SK-N-SH treated with all-trans-retinoic acid at 6 μM for 48 hours (cell line): ENCODE results near the gene NKD2.

ENCODE experiments used
- ATAC-seq: fragments of 200-7000 bp; cut with Tn5 transposase; 3 replicates; pipeline ENCODE4 v1.9.1; 2020; ENCODE audit warnings: mild to moderate bottlenecking, moderate library complexity
- ARNTL ChIP-seq: fragments of 450-650 bp; formaldehyde crosslinking; IDR thresholded peaks from 2 replicates; pipeline ENCODE4 v1.5.0; 2020; ENCODE audit warnings: low read depth, mild to moderate bottlenecking, moderate library complexity, borderline replicate concordance
- BACH2 ChIP-seq: fragments of 250-450 bp; sonication (Bioruptor Pico); IDR thresholded peaks from 2 replicates; pipeline ENCODE4 v1.9.0; 2021; ENCODE audit warnings: mild to moderate bottlenecking, borderline replicate concordance
- CSDC2 ChIP-seq: fragments of 250-450 bp; sonication (Bioruptor Pico); IDR thresholded peaks from 2 replicates; pipeline ENCODE4 v1.5.0; 2020; ENCODE audit warnings: mild to moderate bottlenecking, moderate library complexity
- GLIS3 ChIP-seq: fragments of 250-450 bp; sonication (Bioruptor Pico); IDR thresholded peaks from 2 replicates; pipeline ENCODE4 v1.5.0; 2020; ENCODE audit warnings: mild to moderate bottlenecking, moderate library complexity
- ISL1 ChIP-seq: fragments of 250-450 bp; sonication (Bioruptor Pico); IDR thresholded peaks from 2 replicates; pipeline ENCODE4 v2.1.2; 2022; ENCODE audit warnings: mild to moderate bottlenecking, moderate library complexity
- OSR1 ChIP-seq: fragments of 250-450 bp; sonication (Bioruptor Pico); IDR thresholded peaks from 2 replicates; pipeline ENCODE4 v1.8.0; 2022; ENCODE audit warnings: moderate library complexity, mild to moderate bottlenecking, inconsistent platforms
- PPARA ChIP-seq: fragments of 250-450 bp; sonication (Bioruptor Pico); IDR thresholded peaks from 2 replicates; pipeline ENCODE4 v1.5.0; 2020; ENCODE audit warnings: mild to moderate bottlenecking, borderline replicate concordance
- RARB ChIP-seq: fragments of 250-450 bp; sonication (Bioruptor Pico); IDR thresholded peaks from 2 replicates; pipeline ENCODE4 v1.8.0; 2021; ENCODE audit warnings: mild to moderate bottlenecking, moderate library complexity
- TCF4 ChIP-seq: fragments of 250-450 bp; sonication (Bioruptor Pico); IDR thresholded peaks from 2 replicates; pipeline ENCODE4 v1.8.0; 2021; ENCODE audit warnings: mild to moderate bottlenecking, moderate library complexity, borderline replicate concordance
- TOX ChIP-seq: fragments of 250-450 bp; sonication (Bioruptor Pico); IDR thresholded peaks from 2 replicates; pipeline ENCODE4 v1.8.0; 2021; ENCODE audit warnings: mild to moderate bottlenecking, moderate library complexity, borderline replicate concordance
- ZC3H10 ChIP-seq: fragments of 250-450 bp; sonication (Bioruptor Pico); IDR thresholded peaks from 2 replicates; pipeline ENCODE4 v1.5.1; 2021; ENCODE audit warnings: mild to moderate bottlenecking, moderate library complexity
- ZFP3 ChIP-seq: fragments of 250-450 bp; sonication (Bioruptor Pico); IDR thresholded peaks from 2 replicates; pipeline ENCODE4 v1.5.0; 2020; ENCODE audit warnings: mild to moderate bottlenecking, moderate library complexity
- ZFP30 ChIP-seq: fragments of 450-650 bp; formaldehyde crosslinking; IDR thresholded peaks from 2 replicates; pipeline ENCODE4 v1.5.0; 2022; ENCODE audit warnings: mild to moderate bottlenecking, moderate library complexity
- ZNF565 ChIP-seq: fragments of 450-650 bp; formaldehyde crosslinking; conservative IDR thresholded peaks from 2 replicates; pipeline ENCODE4 v1.5.0; 2020; ENCODE audit warnings: low read depth, mild to moderate bottlenecking, moderate library complexity
- ZNF70 ChIP-seq: fragments of 450-650 bp; formaldehyde crosslinking; IDR thresholded peaks from 2 replicates; pipeline ENCODE4 v1.5.0; 2020; ENCODE audit warnings: mild to moderate bottlenecking, moderate library complexity
- ZNF8 ChIP-seq: fragments of 450-650 bp; formaldehyde crosslinking; IDR thresholded peaks from 2 replicates; pipeline ENCODE4 v1.5.0; 2020; ENCODE audit warnings: mild to moderate bottlenecking, moderate library complexity
- TF ChIP-seq, protein P1 (sequence below): fragments of 250-450 bp; sonication (Bioruptor Pico); IDR thresholded peaks from 2 replicates; pipeline ENCODE4 v1.5.1; 2020; ENCODE audit warnings: low read depth, mild to moderate bottlenecking, moderate library complexity
- TF ChIP-seq, protein P2 (sequence below): fragments of 250-450 bp; sonication (Bioruptor Pico); IDR thresholded peaks from 2 replicates; pipeline ENCODE4 v1.5.0; 2020; ENCODE audit warnings: mild to moderate bottlenecking, moderate library complexity
- TF ChIP-seq, protein P3 (sequence below): fragments of 250-450 bp; sonication (Bioruptor Pico); IDR thresholded peaks from 2 replicates; pipeline ENCODE4 v1.5.1; 2021; ENCODE audit warnings: mild to moderate bottlenecking, moderate library complexity
- TF ChIP-seq, protein P4 (sequence below): fragments of 250-450 bp; sonication (Bioruptor Pico); IDR thresholded peaks from 2 replicates; pipeline ENCODE4 v1.8.0; 2021; ENCODE audit warnings: low read depth, mild to moderate bottlenecking, moderate library complexity, borderline replicate concordance
- TF ChIP-seq, protein P5 (sequence below): fragments of 250-450 bp; sonication (Bioruptor Pico); IDR thresholded peaks from 2 replicates; pipeline ENCODE4 v1.8.0; 2020; ENCODE audit warnings: mild to moderate bottlenecking, moderate library complexity, borderline replicate concordance

Gene NKD2

DNA sequence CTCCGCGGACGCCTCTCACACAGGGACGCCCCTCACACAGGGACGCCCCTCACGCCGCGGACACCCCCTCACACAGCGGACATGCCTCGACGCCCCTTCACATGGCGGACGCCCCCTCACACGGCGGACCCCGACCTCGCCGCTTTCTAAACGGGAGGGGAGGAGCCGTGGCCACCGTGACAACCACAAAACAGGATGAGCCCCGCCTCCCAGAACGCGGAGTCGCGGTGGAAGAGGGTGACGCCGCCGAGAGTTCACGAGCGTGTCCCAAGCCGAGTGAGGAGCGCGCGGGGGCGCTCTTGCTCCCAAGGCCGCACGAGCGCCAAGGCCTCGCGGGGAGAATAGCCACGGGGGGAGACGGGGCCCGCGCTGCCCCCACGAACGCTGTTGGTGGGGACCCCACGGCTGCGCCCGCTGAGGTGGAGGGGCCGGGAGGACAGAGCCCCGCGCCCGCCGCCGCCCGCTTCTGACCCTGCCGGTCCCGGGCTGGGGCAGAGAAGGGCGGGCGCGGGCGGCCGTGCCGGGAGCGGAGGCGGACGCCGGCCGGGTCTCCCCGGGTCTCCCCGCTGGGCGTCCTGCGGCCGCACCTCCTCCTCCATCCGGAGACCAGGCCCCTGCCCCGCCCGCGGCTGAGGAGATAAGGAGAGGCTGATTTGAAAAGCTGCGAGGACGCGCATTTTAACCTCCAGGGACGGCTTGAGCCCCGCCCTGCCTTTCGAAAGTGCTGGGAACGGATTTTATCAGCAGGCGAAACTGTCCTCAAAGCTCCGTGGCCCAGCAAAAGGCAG lies 3.9 kb upstream of the NKD2 start:
- peak; percentile 50 for ATAC-seq
- no peak for TF ChIP-seq ZNF565 (CRISPR knock-in tag)
- TF ChIP-seq, protein P1, sequence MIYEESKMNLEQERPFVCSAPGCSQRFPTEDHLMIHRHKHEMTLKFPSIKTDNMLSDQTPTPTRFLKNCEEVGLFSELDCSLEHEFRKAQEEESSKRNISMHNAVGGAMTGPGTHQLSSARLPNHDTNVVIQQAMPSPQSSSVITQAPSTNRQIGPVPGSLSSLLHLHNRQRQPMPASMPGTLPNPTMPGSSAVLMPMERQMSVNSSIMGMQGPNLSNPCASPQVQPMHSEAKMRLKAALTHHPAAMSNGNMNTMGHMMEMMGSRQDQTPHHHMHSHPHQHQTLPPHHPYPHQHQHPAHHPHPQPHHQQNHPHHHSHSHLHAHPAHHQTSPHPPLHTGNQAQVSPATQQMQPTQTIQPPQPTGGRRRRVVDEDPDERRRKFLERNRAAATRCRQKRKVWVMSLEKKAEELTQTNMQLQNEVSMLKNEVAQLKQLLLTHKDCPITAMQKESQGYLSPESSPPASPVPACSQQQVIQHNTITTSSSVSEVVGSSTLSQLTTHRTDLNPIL (CRISPR knock-in tag) = no peak
- no peak for TF ChIP-seq OSR1 (CRISPR knock-in tag)
- TF ChIP-seq PPARA (CRISPR knock-in tag) = no peak

DNA sequence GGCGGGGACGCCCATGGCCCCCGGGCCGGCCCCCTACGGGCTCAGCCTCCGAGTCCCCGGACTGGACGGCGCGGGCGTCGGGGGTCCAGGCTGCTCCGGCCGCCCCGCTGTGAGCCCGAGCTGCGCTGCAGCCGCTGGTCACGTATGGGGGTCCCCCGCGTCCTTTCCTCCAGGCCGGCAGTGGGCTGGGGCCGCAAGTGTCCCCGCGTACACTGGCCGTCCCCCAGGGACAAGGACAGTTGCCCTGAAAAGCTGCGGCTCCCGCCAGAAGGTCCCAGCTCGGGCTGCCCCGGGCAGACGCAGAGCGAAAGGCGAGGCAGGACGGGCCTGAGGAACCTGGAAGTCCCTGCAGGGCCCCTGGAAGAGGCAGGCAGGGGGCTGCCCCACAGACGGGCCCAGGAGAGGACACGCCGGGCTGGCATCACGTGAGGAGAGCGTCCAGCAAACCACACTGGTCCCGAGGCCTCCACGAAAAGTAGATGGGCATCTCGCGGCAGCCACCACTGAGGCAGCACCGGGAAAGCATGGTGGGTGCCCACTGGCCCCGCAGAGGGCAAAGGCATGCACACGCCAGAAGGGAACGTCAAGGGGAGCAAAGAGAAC lies 3.3 kb upstream of the NKD2 start:
- no peak for ATAC-seq
- no peak for TF ChIP-seq TOX

DNA sequence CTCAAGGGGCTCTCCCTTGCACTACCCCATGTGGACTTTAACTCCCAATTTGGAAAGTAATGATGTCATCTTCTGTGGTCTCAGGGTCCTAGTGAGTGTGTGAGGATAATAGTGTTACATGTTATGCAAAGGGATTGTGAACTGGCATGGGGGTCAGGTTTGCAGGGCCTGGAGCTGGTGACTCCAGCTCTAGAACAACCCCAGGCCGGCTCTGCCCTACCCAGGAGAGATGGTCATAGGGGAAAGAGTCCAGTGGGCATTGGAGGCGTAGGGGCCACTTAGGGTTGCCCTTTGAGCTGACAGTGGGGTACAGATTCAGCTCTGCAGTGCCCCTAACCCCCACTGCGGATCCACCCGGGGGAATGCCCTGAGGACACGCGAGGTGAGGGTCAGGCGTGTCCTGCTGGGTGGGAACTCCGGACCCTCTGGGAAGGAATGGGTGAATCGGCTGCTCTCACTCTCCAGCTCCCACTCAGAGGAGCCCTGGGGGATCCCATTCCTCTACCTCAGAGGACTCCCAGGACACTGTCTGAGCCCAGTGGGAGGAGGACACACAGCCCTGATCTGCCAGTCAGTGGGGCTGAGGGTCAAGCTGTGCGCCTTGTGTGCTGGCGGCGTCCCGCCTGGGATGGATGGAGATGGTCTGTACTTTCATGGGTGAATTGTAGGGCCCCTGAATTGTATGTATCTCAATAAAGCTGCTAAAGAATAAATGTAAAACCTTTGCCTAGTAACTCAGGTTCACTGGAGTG lies 2.5 kb upstream of the NKD2 start:
- no peak for ATAC-seq
- TF ChIP-seq ZFP3 = no peak
- TF ChIP-seq OSR1 (CRISPR knock-in tag) = no peak
- no peak for TF ChIP-seq ZNF70
- no peak for TF ChIP-seq ISL1 (CRISPR knock-in tag)
- no peak for TF ChIP-seq ZNF8 (CRISPR knock-in tag)
- TF ChIP-seq ARNTL = no peak
- TF ChIP-seq RARB (CRISPR knock-in tag) = no peak
- TF ChIP-seq GLIS3 (CRISPR knock-in tag) = no peak
- TF ChIP-seq, protein P2, sequence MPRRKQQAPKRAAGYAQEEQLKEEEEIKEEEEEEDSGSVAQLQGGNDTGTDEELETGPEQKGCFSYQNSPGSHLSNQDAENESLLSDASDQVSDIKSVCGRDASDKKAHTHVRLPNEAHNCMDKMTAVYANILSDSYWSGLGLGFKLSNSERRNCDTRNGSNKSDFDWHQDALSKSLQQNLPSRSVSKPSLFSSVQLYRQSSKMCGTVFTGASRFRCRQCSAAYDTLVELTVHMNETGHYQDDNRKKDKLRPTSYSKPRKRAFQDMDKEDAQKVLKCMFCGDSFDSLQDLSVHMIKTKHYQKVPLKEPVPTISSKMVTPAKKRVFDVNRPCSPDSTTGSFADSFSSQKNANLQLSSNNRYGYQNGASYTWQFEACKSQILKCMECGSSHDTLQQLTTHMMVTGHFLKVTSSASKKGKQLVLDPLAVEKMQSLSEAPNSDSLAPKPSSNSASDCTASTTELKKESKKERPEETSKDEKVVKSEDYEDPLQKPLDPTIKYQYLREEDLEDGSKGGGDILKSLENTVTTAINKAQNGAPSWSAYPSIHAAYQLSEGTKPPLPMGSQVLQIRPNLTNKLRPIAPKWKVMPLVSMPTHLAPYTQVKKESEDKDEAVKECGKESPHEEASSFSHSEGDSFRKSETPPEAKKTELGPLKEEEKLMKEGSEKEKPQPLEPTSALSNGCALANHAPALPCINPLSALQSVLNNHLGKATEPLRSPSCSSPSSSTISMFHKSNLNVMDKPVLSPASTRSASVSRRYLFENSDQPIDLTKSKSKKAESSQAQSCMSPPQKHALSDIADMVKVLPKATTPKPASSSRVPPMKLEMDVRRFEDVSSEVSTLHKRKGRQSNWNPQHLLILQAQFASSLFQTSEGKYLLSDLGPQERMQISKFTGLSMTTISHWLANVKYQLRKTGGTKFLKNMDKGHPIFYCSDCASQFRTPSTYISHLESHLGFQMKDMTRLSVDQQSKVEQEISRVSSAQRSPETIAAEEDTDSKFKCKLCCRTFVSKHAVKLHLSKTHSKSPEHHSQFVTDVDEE (CRISPR knock-in tag) = no peak
- TF ChIP-seq ZC3H10 = no peak
- no peak for TF ChIP-seq TCF4
- TF ChIP-seq ZFP30 (CRISPR knock-in tag) = no peak
- no peak for TF ChIP-seq PPARA (CRISPR knock-in tag)
- TF ChIP-seq BACH2 (CRISPR knock-in tag) = no peak
- TF ChIP-seq ZNF565 (CRISPR knock-in tag) = no peak
- TF ChIP-seq CSDC2 (CRISPR knock-in tag) = no peak
- TF ChIP-seq, protein P3, sequence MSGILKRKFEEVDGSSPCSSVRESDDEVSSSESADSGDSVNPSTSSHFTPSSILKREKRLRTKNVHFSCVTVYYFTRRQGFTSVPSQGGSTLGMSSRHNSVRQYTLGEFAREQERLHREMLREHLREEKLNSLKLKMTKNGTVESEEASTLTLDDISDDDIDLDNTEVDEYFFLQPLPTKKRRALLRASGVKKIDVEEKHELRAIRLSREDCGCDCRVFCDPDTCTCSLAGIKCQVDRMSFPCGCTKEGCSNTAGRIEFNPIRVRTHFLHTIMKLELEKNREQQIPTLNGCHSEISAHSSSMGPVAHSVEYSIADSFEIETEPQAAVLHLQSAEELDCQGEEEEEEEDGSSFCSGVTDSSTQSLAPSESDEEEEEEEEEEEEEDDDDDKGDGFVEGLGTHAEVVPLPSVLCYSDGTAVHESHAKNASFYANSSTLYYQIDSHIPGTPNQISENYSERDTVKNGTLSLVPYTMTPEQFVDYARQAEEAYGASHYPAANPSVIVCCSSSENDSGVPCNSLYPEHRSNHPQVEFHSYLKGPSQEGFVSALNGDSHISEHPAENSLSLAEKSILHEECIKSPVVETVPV (CRISPR knock-in tag) = no peak
- TF ChIP-seq, protein P4, sequence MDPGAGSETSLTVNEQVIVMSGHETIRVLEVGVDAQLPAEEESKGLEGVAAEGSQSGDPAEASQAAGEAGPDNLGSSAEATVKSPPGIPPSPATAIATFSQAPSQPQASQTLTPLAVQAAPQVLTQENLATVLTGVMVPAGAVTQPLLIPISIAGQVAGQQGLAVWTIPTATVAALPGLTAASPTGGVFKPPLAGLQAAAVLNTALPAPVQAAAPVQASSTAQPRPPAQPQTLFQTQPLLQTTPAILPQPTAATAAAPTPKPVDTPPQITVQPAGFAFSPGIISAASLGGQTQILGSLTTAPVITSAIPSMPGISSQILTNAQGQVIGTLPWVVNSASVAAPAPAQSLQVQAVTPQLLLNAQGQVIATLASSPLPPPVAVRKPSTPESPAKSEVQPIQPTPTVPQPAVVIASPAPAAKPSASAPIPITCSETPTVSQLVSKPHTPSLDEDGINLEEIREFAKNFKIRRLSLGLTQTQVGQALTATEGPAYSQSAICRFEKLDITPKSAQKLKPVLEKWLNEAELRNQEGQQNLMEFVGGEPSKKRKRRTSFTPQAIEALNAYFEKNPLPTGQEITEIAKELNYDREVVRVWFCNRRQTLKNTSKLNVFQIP (CRISPR knock-in tag) = no peak
- TF ChIP-seq TOX = no peak
- TF ChIP-seq, protein P5, sequence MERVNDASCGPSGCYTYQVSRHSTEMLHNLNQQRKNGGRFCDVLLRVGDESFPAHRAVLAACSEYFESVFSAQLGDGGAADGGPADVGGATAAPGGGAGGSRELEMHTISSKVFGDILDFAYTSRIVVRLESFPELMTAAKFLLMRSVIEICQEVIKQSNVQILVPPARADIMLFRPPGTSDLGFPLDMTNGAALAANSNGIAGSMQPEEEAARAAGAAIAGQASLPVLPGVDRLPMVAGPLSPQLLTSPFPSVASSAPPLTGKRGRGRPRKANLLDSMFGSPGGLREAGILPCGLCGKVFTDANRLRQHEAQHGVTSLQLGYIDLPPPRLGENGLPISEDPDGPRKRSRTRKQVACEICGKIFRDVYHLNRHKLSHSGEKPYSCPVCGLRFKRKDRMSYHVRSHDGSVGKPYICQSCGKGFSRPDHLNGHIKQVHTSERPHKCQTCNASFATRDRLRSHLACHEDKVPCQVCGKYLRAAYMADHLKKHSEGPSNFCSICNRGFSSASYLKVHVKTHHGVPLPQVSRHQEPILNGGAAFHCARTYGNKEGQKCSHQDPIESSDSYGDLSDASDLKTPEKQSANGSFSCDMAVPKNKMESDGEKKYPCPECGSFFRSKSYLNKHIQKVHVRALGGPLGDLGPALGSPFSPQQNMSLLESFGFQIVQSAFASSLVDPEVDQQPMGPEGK (CRISPR knock-in tag) = no peak
